Measurements from ENCODE around the gene ERGIC3.
"Not testable (repeated sequence)": the region's sequence is repeated elsewhere in the genome, so short reads cannot be mapped to it uniquely, and the experiment has no call there.

ERGIC3 gene

DNA sequence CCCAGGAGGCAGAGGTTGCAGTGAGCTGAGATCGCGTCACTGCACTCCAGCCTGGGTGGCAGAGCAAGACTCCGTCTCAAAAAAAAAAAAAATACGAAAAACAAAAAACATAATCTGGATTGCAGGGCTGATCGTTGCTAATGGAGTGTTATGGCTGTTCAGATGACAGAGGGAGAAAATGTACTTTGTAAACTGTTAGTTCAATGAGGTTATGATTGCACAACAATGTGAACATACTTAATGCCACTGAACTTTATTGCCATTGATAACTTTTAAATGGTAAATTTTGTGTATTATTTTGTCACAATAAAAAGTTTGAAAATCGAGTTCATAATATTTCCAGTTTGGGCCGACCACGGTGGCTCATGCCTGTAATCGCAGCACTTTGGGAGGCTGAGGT, 22.9 kb upstream of the ERGIC3 start:
- FAIRE-seq: no peak

DNA sequence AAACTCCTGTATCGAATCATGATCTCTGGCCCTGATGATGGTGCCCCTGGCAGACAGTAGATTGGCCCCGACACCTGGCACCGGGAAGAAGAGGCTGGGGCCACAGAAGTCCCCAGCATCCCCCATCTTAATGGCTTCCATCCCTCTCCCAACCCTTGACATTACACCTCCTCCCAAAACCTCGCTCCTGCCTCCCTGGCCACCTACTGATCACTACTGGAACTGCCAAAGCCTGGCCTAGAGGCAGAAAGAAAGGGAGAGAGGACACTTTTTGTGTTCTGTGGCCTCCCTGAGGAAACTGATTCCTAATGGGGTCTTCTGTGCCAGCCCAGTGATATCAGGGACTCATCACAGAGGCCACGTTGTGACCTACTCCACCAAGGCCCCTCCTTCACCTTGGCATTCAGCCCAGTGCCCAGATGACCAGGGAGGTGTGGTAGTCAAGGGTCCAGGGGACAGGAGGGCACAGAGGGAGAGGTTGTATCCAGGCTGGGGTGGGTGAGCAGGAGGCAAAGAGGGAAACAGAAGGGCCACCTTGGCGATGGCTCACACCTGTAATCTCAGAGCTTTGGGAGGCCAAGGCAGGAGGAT, 18.5 kb upstream of the ERGIC3 start:
- no peak for FAIRE-seq

DNA sequence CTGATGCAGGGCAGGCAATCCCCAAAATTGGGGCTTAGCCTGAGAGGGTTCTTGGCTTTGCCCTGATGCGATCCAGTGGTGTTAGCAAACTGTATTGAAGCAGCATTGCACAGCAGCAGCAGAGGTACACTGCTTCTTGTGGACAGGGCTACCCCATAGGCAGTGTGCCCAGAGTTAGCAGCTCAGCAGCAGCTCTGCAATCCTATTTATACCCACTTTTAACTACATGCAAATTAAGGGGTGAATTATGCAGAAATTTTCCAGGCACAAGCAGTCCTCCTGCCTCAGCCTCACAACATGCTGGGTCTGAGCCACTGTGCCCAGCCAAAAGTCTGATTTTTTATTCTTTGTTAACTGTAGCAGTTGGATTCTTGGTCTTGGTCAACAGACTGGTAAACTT, 16.2 kb upstream of the ERGIC3 start:
- FAIRE-seq: no peak

DNA sequence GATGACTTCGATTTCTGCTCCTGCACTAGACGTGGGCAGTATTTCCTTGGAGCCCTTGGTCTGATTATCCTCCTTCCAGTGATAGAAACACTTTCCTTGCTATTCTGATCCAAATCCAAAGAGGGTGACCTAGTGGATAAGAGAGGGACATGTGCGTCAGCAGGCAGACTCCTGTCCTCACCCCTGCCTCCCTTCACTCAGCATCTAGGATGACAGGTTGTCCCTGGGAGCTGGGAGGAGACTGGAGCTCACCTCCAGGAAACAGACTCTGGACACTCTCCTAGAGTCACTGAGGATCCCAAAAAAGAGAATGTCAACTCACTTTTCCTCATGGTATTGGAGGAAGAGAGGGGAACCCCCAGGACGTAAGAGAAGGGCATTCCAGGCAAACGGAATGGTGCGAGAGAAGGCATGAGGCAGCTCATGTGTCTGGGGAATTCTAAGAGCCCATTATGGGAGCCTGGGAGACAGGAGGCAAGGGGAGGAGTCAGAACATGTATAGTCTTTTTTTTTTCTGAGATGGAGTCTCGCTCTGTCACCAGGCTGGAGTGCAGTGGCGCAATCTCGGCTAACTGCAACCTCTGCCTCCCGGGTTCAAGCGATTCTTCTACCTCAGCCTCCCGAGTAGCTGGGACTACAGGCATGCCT, 14.6 kb upstream of the ERGIC3 start:
- FAIRE-seq: no peak

DNA sequence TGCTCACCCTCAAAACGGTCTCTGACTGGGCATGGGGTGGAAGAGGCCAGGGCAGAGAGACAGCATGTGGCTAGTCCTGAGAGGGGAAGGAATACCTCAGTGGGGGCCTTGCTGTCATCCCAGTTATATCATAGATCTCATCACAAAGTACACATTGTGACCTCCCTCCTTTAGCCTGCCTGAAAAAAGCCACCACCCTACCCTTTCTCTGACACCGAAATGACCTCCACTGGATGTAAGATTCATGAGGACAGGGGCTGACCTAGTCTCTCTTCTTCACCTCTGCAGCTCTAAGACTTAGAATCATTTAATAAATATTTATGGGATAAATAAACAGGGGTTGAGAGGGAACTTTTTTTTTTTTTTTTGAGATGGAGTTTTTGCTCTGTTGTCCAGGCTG, 12.3 kb upstream of the ERGIC3 start, which contains the start of gene C20orf173:
Gene C20orf173, minus strand, starts transcription at position 101 of the 400 bp plus-strand sequence. CDS start 279 bp downstream, outside the sequence.
- no peak for FAIRE-seq

DNA sequence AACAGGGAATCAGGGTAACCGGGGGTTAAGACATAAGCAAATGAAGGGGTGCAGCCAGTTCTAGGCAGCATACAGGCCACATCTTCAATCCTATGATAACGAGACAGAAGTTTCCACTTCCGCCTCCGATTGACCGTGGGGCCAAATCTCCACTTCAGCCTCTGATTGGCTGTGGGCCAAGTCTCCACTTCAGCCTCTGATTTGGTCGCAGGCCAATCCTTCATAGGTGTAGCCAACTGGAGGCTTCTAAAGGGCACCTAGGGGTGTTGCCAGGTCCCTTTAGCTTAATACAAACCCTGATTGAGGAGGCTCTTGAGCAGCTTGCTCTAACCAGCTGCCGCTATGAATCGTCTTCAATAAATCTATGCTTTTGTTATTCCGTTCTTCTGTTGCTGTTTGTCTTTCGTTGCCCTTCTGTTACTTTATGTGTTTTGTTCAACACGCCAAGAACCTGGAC, 2.1 kb upstream of the ERGIC3 start:
- FAIRE-seq: no peak

DNA sequence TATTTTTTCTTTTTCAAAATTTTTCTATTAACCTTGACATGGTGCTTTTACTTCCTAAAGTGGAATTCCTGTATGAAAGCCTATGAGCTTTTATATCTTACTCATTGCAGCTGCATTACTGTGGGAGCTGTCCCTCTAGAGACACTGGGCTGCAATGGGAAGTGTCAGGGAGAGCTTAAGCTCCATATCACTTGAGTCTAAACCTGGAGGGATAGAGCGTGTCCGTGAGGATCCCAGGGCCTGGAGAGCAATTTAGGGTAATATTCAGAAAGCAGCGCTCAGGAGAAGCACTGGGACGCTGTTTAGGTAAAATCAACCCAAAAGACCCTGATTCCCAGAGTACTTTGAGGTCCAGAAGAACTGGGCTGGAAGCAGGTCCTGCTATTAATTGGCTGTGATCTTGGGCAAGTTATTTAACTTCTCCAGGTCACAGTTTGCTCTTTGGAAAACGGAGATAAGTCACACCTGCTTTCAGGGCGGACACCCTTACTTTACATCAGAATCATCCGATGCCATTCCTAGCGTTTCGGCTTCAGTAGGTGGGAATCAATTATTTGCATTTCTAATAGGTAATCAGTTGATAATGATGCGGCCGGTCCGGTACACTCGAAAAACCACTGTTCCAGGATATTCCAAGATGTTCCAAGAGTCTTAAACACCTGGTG, 628 bp upstream of the ERGIC3 start:
- no peak for FAIRE-seq

DNA sequence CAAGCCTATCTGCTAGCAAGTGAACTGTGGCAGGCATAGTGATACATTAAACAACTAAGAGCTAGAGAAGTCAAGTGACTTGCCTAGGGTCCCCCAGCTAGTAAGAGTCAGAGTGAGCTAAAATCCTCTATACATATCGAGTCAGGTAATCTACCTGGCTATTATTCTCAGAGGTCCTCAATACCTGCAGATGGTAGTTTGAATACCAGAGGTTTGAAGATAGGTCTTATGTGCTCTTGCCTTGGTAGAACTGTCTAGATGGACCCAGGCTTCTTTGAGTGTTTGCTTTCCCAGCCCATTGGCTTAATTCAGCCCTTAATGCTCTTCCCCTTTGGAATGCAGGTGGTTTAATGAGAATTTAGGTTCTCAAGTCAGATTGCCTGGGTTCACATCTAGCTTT, 1.1 kb downstream of the ERGIC3 start:
- FAIRE-seq: no peak

DNA sequence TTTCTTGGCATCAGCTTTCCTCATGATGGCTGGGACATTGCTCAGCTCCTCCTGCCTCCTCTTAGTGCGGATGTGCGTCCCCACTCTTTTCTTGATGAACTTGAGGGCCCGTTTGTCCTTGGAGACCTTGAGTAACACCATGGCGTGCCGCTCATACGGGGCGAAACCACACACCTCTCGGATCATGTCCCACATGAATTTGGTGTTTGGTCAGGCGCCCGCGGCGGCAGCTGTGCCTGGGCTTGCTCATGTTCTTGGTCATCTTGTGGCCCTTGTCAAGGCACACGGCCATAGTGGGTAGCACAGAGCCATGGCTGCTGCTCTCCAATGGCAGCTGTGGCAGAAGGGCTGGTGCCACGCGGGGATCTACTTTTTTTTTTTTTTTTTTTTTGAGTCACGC, 2.6 kb downstream of the ERGIC3 start:
- FAIRE-seq: no peak

DNA sequence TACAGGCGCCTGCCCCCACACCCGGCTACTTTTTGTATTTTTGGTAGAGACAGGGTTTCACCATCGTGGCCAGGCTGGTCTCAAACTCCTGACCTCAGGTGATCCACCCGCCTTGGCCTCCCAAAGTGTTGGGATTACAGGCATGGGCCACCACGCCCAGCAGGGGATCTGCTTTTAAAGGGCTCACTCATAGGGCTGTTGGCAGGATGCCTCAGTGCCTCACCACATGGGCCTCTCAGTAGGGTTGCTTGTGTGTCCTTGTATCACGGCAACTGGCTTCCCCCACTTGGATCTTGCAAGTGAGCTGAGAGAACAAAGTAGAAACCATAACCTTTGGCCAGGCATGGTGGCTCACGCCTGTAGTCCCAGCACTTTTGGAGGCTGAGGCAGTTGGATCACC, 3.1 kb downstream of the ERGIC3 start:
- not testable (repeated sequence) for FAIRE-seq

DNA sequence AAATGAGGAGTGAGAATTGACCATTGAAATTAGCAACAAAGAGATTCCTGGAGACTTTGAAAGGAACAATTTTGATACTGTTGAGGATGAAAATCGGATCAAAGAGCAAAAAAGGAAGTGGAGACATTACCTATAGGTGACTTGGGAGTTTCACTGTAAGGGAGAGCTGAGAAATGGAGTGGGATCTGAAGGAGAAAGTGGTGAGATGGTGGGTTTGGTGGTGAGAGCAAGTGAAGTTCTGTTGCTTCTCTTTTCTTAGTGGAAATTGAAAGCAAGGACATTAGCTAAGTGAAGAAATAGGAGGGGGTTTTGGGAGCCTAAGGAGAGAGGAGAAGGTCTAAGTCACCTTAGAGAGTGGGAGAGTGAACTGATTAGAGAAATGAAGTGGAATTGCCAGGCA, 4.2 kb downstream of the ERGIC3 start:
- FAIRE-seq: no peak

DNA sequence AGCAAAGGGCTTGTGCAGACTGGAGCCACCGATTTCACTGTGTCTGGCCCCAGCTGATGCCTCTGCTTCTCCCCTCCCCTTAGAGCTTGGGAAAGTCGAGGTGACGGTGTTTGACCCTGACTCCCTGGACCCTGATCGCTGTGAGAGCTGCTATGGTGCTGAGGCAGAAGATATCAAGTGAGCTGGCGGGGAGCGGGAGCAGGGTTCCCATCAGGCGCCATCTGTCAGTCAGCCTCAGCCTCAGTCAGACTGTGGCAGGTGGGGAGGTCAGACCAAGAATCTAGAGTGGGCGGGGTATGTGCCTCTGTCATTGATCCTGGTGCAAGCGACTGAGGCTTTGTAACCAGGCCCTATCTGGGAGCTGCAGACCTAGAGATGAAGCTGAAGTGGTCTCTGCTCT, 5.5 kb downstream of the ERGIC3 start:
- no peak for FAIRE-seq

DNA sequence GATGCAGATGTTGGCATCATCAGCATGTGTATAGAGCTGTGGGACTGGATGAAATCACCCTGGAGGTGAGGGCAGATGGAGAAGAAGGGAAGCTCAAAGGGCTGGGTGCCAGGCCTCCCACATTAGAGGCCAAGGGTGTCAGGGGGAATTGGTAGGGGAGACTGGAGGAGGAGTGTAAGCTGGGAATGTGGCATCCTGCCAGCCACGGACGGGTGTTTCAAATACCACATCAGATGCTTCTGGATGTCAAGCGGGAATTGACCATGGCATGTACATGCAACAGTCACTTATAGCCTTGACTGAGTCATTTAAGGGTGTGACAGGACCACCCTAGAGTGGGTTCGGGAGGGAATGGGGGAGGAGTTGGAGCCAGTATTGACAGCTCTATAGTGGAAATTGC, 9.6 kb downstream of the ERGIC3 start:
- FAIRE-seq: no peak

DNA sequence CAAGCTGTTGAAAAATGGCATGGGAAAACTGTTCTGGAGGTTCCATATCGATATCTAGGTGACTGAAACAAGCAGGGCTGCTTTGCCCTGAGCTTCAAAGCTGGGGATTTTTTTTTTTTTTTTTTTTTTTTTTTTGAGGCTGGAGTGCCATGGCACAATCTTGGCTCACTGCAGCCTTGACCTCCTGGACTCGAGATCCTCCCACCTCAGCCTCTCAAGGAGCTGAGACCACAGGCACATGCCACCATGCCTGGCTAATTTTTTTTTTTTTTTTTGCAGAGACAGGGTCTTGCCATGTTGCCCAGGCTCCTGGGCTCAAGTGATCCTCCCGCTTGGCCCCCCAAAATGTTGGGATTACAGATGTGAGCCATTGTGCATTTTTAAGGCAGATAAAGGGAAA, 11.0 kb downstream of the ERGIC3 start:
- no peak for FAIRE-seq

DNA sequence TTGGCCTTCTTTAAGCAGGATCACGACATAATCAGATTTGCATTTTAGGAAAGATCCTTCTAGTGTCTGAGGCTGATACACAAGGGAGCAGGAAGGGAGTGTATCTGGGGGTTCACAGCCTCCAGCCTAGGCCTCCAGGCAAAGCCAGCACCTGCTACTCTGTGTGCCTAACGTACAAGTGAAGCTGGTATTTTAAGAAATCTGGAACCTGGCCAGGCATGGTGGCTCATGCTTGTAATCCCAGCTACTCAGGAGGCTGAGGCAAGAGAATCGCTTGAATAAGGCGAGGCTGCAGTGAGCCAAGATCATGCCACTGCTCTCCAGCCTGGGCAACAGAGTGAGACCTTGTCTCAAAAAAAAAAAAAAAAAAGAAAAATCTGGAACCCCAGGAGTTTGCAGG, 13.6 kb downstream of the ERGIC3 start:
- not testable (repeated sequence) for FAIRE-seq

DNA sequence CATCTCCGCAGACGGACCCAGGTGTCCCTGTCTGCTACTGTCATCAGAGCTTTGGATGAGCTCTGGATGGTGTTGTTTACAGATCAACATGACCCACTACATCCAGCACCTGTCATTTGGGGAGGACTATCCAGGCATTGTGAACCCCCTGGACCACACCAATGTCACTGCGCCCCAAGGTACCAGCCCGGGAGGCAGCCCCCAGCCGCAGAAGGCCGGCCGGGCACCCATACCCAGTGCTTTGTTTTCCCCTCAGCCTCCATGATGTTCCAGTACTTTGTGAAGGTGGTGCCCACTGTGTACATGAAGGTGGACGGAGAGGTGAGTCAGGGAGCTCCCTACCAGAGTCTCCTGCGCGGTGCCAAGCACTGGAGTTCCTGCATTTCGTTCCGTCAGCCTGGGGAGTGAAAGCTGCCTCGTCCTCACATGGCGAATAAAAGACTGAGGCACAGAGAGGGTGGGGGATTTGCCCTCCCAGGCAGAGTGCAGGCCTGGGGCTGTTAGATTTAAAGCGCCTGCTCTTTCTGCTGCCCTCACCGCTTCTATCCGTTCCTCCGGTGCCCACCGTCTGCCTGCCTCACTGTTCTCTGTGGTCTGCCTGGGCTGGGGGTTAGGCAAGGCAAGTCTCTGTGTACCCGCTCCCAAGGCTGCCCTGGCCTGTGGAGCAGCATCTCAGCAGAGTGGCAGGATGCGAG, 14.2 kb downstream of the ERGIC3 start:
- no peak for FAIRE-seq

DNA sequence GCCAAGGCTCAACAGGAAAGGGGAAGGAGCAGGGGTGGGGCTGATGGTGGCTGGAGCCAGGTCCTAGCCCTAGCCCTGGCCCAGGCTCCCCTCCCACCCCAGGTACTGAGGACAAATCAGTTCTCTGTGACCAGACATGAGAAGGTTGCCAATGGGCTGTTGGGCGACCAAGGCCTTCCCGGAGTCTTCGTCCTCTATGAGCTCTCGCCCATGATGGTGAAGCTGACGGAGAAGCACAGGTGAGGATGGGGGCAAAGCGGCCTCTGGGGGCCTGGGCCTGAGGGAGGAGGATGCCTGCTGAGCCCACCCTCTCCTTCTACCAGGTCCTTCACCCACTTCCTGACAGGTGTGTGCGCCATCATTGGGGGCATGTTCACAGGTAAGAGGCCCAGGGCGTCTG, 15.0 kb downstream of the ERGIC3 start:
- no peak for FAIRE-seq

DNA sequence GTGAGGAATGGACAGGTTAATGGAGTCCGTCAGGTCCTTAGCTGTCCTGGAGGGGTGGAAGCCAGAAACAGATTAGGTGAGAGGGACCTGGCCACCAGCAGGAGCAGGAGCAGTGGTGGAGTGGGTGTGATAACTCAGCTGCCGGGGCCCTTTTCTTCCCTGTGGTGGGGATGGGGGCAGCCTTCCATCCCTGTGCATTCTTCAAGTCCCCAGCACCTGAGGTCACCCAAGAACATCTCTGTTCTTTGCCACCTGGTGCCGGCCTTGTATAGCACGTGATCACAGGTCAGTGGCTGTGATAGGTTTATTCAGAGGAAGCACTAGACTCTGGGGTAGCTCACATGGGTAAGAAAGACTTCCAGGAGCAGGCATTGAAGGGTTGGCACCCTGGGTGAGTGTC, 16.6 kb downstream of the ERGIC3 start:
- no peak for FAIRE-seq

DNA sequence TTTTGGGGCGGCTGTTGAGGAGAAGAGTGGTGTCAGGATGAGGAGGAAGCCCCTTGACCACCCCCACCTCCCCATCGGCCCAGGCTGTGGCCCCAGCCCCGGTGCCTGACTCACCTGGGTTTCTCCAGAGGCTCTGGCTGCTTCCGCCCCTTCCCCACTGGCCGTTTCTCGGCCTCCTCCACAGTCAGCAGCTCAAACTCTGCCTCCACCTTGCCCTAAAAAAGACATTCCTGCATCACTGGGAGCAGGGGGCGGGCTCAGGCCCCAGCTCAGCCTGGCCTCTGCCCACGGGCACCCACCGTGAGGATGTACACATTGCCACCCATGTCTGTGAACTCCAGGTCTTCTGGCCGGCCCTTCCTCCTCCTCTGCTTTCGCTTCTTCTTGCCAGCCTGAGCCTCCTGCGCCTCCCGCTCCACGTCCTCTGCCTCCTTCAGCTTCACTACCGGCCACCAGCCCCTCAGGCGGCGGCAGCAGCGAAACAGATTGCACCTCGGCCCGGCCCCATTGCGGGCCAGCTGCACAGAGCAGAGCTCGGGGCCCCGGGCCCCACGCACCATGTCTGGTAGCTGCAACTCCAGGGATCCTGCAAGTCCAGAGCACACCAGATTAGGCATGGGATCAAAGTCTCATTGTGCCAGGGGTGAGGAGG, 17.3 kb downstream of the ERGIC3 start:
- FAIRE-seq: no peak

DNA sequence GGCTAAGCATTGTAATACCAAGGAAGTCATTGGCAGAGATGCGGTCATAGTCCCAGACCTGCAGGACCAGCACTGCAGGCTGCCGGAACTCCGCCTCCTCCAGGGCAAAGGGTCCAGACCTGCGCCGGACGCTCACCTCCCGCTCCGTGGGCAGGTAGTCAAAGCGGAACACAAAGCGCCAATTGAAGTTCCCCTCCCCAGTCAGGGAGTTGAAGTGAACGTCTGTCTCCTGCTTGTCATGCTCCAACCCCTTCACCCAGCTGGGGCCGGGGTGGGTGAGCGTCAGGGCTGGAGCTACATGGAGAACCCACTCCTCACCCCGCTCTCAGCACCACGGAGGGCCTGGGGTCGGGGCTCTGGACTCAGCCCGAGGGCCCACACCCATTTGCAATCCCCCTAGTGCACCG, 18.2 kb downstream of the ERGIC3 start:
- FAIRE-seq: no peak

DNA sequence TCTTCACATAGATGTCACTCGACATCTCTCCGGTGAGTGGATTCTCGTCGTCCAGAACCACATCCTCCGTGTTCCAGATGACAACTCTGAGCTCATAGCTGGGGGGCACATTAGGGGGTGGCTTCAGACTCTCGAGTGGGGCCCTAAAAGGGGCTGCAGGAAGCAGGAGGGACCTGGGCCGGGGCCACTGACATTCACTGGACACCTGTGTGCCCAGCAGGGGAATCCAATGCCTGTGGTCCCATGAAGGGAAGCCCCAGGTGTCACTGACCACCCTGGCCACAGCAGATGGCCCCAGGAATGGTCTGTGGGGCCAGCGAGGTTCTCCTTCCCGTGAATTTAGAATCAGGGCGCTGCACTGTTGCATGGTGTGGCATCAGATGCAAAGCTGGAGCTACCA, 18.7 kb downstream of the ERGIC3 start:
- no peak for FAIRE-seq

DNA sequence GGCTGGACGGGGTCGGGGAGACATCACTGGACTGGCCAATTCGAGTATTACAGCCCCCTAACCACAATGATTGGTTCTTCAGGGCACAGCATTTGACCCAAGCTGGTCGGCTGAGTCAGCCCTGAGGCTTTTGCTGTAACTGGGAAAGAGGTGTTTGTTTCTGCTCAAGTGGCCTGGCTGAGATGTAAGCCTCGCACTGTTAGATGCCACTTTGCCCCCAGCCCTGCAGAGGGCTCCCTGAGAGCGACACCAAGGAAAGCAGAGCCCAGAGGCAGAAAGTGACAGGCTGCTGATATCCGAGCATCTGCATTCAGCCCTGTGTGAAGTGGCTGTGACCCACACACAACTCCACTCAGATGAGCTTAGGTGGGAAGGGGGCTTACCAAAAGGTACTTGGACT, 19.4 kb downstream of the ERGIC3 start:
- FAIRE-seq: no peak

DNA sequence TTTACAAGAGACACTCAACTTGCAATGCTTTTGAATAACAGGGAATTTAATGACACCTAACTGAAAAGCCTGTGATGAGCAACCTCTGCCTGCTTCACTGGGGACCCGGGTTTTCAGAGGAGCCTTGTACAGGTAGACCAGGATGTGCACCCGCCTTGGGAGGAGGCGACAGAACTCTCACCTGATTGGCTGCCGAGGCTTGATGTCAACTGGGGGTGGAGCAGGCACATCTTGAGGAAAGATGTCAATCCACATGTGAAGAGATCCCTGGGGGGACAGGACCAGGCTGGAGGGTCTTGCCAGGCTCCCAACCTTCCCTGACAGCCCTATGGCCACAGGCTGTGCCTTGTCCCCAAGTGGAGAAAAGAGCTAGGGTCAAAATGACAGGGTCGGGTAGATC, 19.8 kb downstream of the ERGIC3 start:
- FAIRE-seq: no peak

Measured in TTC549 (cell line).